Epithelial cell of proximal tubule (primary cell): ENCODE measurements around the gene CBX4. TPM values are rescaled to one million over a fixed set of nuclear protein-coding genes. Genes with fewer than 3 reads are reported as not detected.

ENCODE experiments used
- DNase-seq: peaks from one replicate; pipeline ENCODE4 v3.0.0-alpha.2; 2011; ENCODE audit warnings: low read depth
- H3K4me3 ChIP-seq: 2 replicates; pipeline ENCODE4 v1.5.1; 2011; ENCODE audit warnings: low read depth, mild to moderate bottlenecking, low read length
- CTCF ChIP-seq: conservative IDR thresholded peaks from 2 replicates; pipeline ENCODE4 v1.5.1; 2012; ENCODE audit warnings: low read depth, mild to moderate bottlenecking, low read length
- total RNA-seq: library from RNA; depleted of rRNA; stranded (reverse); fragments of >200 nt; gene quantifications from 2 replicates; pipeline ENCODE4 v1.2.3, GENCODE V29; 2015

CBX4 gene
- total RNA-seq, 1 donor from 2014 or later, result 4.8 TPM

DNA sequence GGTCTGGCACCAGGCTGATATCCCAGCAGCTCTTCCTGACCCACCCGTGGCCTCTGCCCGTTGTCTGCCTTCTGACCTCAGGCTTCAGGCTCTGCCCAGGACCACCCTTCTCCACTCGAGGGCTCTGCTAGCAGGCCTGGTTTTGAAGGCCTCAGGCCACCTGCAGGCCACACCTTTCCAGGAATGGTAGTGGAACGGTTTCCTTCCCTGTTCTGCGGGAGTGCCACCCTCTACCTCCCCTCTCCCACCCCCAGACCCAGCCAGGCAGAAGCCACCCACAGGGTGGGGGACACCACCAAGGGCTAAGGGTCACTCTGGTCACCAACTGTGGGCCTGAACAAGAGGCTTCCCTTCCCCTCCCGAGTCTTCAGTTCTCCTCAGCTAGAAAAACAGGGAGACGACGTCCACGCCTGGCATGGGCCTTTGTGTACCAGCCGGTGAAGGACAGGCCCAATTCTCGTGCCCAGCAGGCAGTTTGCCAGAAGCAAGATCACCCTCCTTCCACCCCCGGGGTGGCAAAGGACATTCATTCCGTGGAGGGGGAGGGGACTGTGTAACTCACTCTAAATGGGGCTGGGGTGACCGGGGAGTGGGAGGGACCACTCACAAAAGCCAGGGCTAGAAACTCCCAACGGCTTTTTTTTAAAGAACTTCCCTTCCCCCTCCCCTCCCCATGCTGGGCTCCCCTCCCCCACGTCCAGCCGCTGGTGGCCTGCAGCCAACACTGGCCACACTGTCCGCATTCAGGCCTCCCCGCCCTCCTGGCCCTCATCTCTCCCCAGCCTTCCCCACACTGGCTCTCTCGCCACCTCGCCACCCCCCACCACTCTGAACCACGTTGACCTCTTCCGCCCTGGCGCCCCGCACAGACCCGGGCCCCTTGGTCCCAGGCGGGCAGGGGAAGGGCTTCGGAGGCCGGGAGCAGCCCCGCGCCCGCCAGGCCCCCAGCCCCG, 7.7 kb downstream of the CBX4 start:
- DNase-seq, result no peak
- H3K4me3 ChIP-seq, result peak overlapping the region; percentile 44
- no peak for TF ChIP-seq CTCF

- TF ChIP-seq CTCF, result no peak
- no peak for DNase-seq
- no peak overlapping the region for H3K4me3 ChIP-seq
Observed at GRCh38 chr17:79830763-79831264, 8.4 kb downstream of the CBX4 start.

DNA sequence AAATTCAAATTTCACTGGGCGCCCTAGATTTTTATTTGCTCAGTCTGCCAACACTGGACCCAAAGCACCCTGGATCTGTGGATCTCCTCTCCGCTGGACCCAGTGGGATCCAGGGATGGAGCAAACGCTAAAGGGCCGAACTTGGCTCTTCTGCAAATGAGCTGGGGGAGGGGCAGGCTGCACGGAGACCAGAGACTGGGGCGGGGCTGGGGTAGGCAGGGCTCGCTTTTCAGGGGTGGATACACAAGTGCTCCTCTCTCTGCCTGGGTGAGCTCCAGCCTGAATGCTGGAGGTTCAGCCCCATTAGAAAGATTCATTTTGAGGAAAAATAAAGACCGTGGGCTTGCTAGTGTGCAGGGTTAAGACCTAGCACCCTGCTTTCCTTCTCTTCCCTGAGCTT, 8.9 kb downstream of the CBX4 start:
- no peak overlapping the region for H3K4me3 ChIP-seq
- no peak for TF ChIP-seq CTCF
- no peak for DNase-seq

- TF ChIP-seq CTCF, result no peak
- DNase-seq, result no peak
- no peak overlapping the region for H3K4me3 ChIP-seq
Observed at GRCh38 chr17:79829457-79829856, 9.8 kb downstream of the CBX4 start.

DNA sequence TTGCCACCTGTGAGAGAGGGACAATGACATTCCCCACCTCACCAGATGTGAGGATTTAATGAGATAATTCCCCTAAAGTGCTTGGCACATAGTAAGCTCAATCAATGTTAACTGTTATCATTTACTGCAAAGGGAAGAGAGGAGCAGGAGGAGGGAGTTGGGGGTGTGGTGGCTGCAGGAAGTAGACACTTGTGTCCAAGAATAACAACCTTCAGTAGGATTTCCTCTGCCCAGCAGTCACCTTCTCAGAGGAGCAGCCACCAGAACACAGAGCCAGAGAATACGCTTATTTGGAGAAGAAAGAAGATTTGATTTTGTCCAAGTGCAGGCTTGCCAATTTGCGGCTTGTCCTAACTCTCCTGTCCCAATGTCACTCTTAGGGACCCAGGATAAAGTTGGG, 10.2 kb downstream of the CBX4 start:
- no peak for DNase-seq
- no peak for TF ChIP-seq CTCF

DNA sequence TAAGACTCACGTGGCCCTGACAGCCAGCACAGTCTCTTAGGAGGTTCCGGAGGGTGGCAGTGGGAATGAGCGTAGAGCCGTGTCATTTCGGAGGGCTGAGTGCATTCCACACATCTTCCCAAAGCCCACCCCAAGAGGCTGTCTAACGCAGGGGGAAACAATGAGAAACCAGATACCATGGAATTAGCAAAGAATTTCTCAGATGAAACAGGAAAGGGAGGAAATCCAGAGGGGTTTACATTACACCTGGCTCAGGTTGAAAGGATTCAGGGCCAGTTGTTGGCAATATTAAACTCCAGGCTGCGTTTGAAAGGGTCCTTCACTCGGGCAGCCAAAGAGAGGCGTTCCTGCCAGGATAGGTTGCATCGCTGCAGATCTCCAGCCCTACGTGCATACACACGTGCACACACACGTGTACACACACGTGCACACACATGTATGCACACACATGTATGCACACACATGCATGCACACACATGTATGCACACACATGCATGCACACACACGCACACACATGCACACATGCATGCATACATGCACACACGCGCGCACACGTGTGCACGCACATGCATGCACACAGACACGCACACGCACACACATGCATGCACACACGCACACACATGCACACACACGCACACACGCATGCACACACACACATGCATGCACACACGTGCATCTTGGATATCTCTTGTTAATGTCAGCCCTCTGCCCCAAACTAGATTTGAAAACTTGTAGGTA, 12.2 kb downstream of the CBX4 start:
- H3K4me3 ChIP-seq, result no peak overlapping the region
- TF ChIP-seq CTCF, result no peak
- DNase-seq, result no peak

More for the DNA sequence above, 10.2 kb downstream of the CBX4 start:
- no peak overlapping the region for H3K4me3 ChIP-seq
